Transverse colon (tissue), 3 donors: ENCODE data around the gene DGKH.

Experiments
- POLR2A ChIP-seq: fragments of 450-650 bp; IDR thresholded peaks from one replicate; pipeline ENCODE4 v1.6.1; 2016; ENCODE audit warnings: antibody characterized with exemption, mild to moderate bottlenecking, moderate library complexity
- TF ChIP-seq, protein P1 (sequence below), 5 experiments: fragments of 200-600 bp in 3 of 5; fragments of 450-650 bp in 2 of 5; sonication (generic) in 3 of 5; IDR thresholded peaks; 1 replicate in 2 of 5; 2 replicates in 3 of 5; pipeline ENCODE4 v1.5.1; 2016 to 2017; ENCODE audit warnings: antibody characterized with exemption in 5 of 5, inconsistent platforms in 3 of 5, mild to moderate bottlenecking in 2 of 5, moderate library complexity in 1 of 5

DNA sequence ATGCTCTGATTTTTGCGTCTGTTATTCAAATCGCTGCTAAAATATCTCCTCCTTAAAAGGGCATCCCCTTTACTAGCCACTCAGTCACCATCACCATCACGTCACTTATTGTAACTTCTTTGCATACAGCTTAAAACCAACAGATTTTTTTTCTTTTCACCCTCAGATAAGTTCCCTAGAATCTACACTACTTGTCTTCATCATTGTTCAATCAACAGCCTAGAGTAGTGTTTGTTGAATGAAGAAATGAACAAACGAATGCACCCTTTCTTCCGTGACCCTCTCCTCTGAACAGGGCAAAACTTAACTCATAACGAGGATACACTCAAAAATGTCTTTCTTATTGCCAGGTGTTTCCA, 222.4 kb downstream of the DGKH start:
- TF ChIP-seq, protein P1, sequence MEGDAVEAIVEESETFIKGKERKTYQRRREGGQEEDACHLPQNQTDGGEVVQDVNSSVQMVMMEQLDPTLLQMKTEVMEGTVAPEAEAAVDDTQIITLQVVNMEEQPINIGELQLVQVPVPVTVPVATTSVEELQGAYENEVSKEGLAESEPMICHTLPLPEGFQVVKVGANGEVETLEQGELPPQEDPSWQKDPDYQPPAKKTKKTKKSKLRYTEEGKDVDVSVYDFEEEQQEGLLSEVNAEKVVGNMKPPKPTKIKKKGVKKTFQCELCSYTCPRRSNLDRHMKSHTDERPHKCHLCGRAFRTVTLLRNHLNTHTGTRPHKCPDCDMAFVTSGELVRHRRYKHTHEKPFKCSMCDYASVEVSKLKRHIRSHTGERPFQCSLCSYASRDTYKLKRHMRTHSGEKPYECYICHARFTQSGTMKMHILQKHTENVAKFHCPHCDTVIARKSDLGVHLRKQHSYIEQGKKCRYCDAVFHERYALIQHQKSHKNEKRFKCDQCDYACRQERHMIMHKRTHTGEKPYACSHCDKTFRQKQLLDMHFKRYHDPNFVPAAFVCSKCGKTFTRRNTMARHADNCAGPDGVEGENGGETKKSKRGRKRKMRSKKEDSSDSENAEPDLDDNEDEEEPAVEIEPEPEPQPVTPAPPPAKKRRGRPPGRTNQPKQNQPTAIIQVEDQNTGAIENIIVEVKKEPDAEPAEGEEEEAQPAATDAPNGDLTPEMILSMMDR (IDR thresholded peaks at IDR 0.05) = no peak
- no peak for TF ChIP-seq POLR2A
